HUES64 (cell line): ENCODE results near the gene ITGB3.

Experiments
- H3K27ac ChIP-seq: 2 replicates; pipeline ENCODE4 v1.7.0; 2013; ENCODE audit warnings: low read depth, low read length, inconsistent platforms
- H3K27me3 ChIP-seq: 2 replicates; pipeline ENCODE4 v1.6.1; 2013; ENCODE audit warnings: mild to moderate bottlenecking, low read length; ENCODE audit not compliant: insufficient read depth
- H3K36me3 ChIP-seq: 2 replicates; pipeline ENCODE4 v1.6.1; 2013; ENCODE audit warnings: mild to moderate bottlenecking, low read length; ENCODE audit not compliant: insufficient read depth
- H3K4me1 ChIP-seq: 2 replicates; pipeline ENCODE4 v1.6.1; 2013; ENCODE audit warnings: mild to moderate bottlenecking, low read length, moderate library complexity; ENCODE audit not compliant: insufficient read depth
- H3K4me3 ChIP-seq: 2 replicates; pipeline ENCODE4 v1.5.1; 2013; ENCODE audit warnings: mild to moderate bottlenecking, low read length, moderate library complexity
- H3K9ac ChIP-seq: 2 replicates; pipeline ENCODE4 v1.6.1; 2013; ENCODE audit warnings: mild to moderate bottlenecking, low read depth, low read length
- H3K9me3 ChIP-seq: 2 replicates; pipeline ENCODE4 v1.6.1; 2013; ENCODE audit warnings: low read depth, low read length; ENCODE audit not compliant: insufficient read depth
- WGBS: fragments of 150-250, 120-280 bp; methylation state at CpG from one replicate; pipeline ENCODE4 v1.1.7; 2013; ENCODE audit warnings: missing lambda C conversion rate; 5-methylcytosine and 5-hydroxymethylcytosine counted together

Gene ITGB3

GRCh38 chr17:47250855-47251254 lies 2.8 kb upstream of the ITGB3 start:
- no peaks in the 10 kb centered on the region for H3K36me3 ChIP-seq
- WGBS, result 85% methylated on average over 2 of the region's 2 CpGs
- no peak overlapping the region for H3K4me3 ChIP-seq
- no peak overlapping the region for H3K9ac ChIP-seq
- H3K9me3 ChIP-seq, result no peaks in the 10 kb centered on the region
- peaks cover 15% of the 10 kb centered on the region for H3K4me1 ChIP-seq
- H3K27ac ChIP-seq, result no peak overlapping the region
- peaks cover 41% of the 10 kb centered on the region for H3K27me3 ChIP-seq

GRCh38 chr17:47251421-47251940 lies 2.1 kb upstream of the ITGB3 start:
- Histone ChIP-seq H3K27me3 (peaks cover 46% of the 10 kb centered on the region), H3K9me3 (no peaks in the 10 kb centered on the region), H3K4me3 (no peak overlapping the region), H3K9ac (no peak overlapping the region), H3K27ac (no peak overlapping the region; the same call in 1 of the 2 replicates), H3K36me3 (no peaks in the 10 kb centered on the region), H3K4me1 (peaks cover 15% of the 10 kb centered on the region)
- WGBS, result 56% methylated on average over 1 of the region's 1 CpG

DNA sequence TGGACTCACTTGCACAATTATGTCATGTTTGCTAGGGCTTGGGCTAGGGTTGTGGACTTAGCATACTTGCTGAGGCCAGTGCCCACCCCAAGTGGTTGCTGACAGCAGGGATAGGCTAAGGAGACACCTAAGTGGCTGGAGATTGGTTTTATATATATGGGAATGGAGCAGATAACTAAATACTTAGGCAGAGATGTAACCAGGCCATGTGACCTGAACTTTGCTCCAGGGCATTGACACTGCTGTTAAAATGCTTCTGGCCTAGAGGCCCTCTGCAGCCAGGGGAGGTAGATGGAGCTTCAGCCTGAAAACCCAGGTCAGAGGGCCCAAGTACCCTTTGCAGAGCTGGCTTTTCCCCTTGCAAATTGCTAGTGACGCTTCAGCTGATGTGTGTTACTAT lies 1.4 kb upstream of the ITGB3 start:
- Histone ChIP-seq H3K27ac (no peak overlapping the region), H3K9ac (no peak overlapping the region), H3K4me1 (peaks cover 15% of the 10 kb centered on the region), H3K4me3 (no peak overlapping the region), H3K36me3 (no peaks in the 10 kb centered on the region), H3K27me3 (peaks cover 46% of the 10 kb centered on the region), H3K9me3 (no peaks in the 10 kb centered on the region)
- 91% methylated on average over 1 of the region's 1 CpG for WGBS

DNA sequence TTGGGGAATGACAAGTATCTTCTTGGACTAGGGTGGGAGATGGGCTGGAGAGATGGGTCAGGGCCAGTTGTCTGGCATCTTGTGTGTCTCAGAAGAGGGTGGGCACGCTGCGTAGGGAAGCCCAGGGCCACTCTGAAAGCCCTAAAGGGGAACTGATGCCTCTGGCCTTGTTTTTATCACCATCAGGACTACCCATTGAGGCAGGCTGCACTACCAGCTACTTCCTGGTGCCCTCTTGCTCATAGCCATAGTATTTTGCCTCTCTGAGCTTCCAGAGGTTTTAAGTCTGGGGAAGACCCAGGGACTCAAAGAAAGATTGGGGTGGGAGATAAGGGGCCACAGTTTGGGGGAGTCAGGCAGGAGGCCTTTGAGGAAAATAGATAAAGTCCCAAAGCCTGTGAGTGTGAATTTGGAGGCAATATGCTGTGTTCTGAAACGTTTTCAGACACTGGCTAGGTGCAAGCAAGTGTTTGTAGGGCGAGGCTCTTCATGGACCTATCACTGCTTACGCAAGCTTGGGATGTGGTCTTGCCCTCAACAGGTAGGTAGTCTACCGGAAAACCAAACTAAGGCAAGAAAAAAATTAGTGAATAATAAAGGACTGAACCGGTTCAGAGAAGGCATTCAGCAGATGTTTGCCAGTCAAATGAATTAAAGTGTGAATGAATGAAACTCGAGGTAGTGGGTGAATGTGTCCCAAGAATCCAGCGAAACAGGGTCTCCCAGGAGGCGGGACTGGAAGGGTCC lies 688 bp upstream of the ITGB3 start:
- Histone ChIP-seq H3K27ac (no peak overlapping the region), H3K36me3 (no peaks in the 10 kb centered on the region), H3K9ac (no peak overlapping the region), H3K27me3 (peaks cover 46% of the 10 kb centered on the region), H3K4me1 (peaks cover 15% of the 10 kb centered on the region), H3K4me3 (peak overlapping the region; percentile 67), H3K9me3 (no peaks in the 10 kb centered on the region)
- WGBS, result 75% methylated on average over 10 of the region's 10 CpGs

DNA sequence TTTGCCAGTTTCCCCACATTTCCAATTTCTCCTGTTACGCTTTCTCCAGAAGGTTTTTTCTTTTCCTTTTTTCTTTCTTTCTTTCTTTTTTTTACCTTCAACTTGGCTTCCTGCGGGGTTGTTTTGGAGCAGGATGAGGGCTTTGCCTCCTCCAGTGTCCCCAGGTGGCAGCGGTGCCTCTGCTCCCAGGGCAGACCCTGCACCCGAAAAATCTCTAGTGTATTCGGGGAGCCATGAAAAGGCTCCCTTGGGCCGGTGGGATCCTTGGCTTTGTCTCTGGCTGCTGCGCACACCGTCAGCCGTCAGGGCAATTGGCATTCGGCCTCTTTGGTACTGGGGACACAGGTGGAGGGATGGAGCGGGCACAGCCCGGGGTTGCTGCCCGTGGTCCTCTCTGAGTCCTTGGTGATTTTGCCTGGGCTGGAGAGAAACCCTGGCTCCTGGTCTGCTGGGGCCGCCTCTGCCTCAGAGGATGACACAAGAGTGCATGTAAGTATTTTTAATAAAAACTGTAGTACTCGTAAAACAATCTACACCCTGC lies 846 bp downstream of the ITGB3 start:
- H3K27me3 ChIP-seq, result peaks cover 46% of the 10 kb centered on the region
- 17% methylated on average over 13 of the region's 15 CpGs for WGBS
- peak overlapping the region; percentile 67 for H3K4me3 ChIP-seq
- H3K36me3 ChIP-seq, result no peaks in the 10 kb centered on the region
- H3K27ac ChIP-seq, result no peak overlapping the region
- no peak overlapping the region for H3K9ac ChIP-seq
- no peaks in the 10 kb centered on the region for H3K9me3 ChIP-seq
- H3K4me1 ChIP-seq, result peaks cover 15% of the 10 kb centered on the region

GRCh38 chr17:47257651-47258339 lies 4.2 kb downstream of the ITGB3 start:
- Histone ChIP-seq H3K36me3 (no peaks in the 10 kb centered on the region), H3K27ac (no peak overlapping the region), H3K9ac (no peak overlapping the region), H3K4me1 (no peaks in the 10 kb centered on the region; the same call in 1 of the 2 replicates), H3K27me3 (peaks cover 36% of the 10 kb centered on the region), H3K4me3 (no peak overlapping the region), H3K9me3 (no peaks in the 10 kb centered on the region)
- WGBS, result 69% methylated on average over 7 of the region's 9 CpGs

DNA sequence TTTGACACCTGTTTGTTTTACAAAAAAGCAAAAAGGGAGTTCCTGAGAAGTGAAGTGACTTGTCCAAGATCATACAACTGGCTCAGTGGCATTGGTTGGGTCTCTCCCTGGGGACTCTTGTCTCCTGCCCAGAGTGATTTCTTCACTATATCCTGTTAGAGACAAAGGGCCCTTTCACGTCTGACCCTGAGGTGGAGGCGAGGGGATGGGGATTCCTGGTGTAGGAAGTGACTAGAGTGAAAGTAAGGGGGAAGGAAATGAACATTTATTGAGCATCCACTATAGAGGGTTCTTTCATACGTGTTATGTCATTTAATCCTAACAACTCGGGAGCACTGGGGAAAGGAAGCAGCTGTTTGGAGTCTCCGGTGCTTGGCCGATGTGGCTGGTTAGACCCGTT lies 9.0 kb downstream of the ITGB3 start:
- Histone ChIP-seq H3K27ac (no peak overlapping the region), H3K4me3 (no peak overlapping the region), H3K9ac (no peak overlapping the region), H3K36me3 (no peaks in the 10 kb centered on the region), H3K27me3 (peaks cover 2% of the 10 kb centered on the region; the same call in 1 of the 2 replicates), H3K9me3 (no peaks in the 10 kb centered on the region), H3K4me1 (peaks cover 9% of the 10 kb centered on the region; the same call in 1 of the 2 replicates)
- 92% methylated on average over 7 of the region's 7 CpGs for WGBS

DNA sequence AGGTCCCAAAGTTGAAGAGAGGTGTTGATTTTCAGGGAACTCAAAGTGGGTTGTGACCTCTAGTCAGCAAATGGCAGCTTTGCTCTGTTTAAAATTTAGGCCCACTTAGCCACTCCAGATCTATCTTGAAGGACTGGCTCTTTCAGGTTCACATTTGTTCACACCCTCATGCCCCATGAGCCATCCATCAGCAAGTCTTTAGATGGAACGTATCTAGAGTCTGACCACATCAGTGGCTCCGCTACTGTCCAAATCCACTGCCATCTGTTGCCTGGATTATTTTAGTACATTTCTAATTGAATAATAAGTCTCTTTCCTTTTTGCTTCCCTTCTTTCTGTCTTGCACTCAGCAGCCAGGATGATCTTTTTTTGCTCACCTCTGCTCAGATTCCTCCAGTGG lies 10.5 kb downstream of the ITGB3 start:
- H3K4me1 ChIP-seq, result peaks cover 10% of the 10 kb centered on the region; the same call in 1 of the 2 replicates
- 97% methylated on average over 2 of the region's 2 CpGs for WGBS

DNA sequence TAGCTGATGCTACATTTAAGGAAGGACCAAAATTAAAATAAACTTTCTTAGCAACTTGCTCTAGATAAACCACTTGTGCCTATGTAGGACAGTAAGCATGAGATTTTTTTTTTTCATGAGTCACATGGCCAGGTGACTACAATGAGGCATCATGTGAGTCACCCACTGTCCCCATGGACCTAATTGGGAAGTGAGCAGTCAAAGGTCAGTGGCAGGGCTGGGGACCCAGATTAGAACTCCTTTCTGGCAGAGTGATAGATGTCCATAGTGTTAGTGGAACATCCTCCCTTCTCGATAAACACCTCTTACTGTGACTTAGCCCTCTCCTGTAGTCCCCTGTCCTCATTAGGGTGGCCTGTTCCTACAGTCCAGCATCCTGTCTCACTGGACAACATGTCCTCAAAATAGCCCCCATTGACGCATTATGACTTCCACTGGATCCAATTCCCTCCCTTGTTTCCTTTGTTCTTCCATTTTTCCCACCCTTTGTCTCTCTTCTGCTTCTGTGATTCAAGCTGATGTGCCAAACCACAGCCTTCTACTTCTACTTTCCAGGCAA lies 12.4 kb downstream of the ITGB3 start:
- WGBS, result 92% methylated on average over 2 of the region's 2 CpGs
- H3K9me3 ChIP-seq, result peaks cover 4% of the 10 kb centered on the region
- peaks cover 2% of the 10 kb centered on the region; the same call in 1 of the 2 replicates for H3K27me3 ChIP-seq
- no peaks in the 10 kb centered on the region for H3K36me3 ChIP-seq
- H3K27ac ChIP-seq, result no peak overlapping the region
- peaks cover 10% of the 10 kb centered on the region; the same call in 1 of the 2 replicates for H3K4me1 ChIP-seq
- no peak overlapping the region for H3K4me3 ChIP-seq
- H3K9ac ChIP-seq, result no peak overlapping the region

More for the DNA sequence above, 10.5 kb downstream of the ITGB3 start:
- Histone ChIP-seq H3K9ac (no peak overlapping the region), H3K27ac (no peak overlapping the region), H3K9me3 (peaks cover 4% of the 10 kb centered on the region), H3K27me3 (peaks cover 2% of the 10 kb centered on the region; the same call in 1 of the 2 replicates), H3K4me3 (no peak overlapping the region), H3K36me3 (no peaks in the 10 kb centered on the region)

- no peak overlapping the region for H3K4me3 ChIP-seq
- H3K27me3 ChIP-seq, result peaks cover 2% of the 10 kb centered on the region; the same call in 1 of the 2 replicates
- H3K36me3 ChIP-seq, result no peaks in the 10 kb centered on the region
- peaks cover 4% of the 10 kb centered on the region for H3K9me3 ChIP-seq
- H3K9ac ChIP-seq, result no peak overlapping the region
- H3K27ac ChIP-seq, result no peak overlapping the region
- 86% methylated on average over 6 of the region's 6 CpGs for WGBS
- peaks cover 10% of the 10 kb centered on the region; the same call in 1 of the 2 replicates for H3K4me1 ChIP-seq
These were observed 13.2 kb downstream of the ITGB3 start for GRCh38 chr17:47266782-47267181.
